Femur (tissue), 1 donor: ENCODE data around the gene TMEM132D.

Experiments
- DNase-seq: peaks from one replicate; pipeline ENCODE4 v3.0.0-alpha.2; 2017

The TMEM132D gene

DNA sequence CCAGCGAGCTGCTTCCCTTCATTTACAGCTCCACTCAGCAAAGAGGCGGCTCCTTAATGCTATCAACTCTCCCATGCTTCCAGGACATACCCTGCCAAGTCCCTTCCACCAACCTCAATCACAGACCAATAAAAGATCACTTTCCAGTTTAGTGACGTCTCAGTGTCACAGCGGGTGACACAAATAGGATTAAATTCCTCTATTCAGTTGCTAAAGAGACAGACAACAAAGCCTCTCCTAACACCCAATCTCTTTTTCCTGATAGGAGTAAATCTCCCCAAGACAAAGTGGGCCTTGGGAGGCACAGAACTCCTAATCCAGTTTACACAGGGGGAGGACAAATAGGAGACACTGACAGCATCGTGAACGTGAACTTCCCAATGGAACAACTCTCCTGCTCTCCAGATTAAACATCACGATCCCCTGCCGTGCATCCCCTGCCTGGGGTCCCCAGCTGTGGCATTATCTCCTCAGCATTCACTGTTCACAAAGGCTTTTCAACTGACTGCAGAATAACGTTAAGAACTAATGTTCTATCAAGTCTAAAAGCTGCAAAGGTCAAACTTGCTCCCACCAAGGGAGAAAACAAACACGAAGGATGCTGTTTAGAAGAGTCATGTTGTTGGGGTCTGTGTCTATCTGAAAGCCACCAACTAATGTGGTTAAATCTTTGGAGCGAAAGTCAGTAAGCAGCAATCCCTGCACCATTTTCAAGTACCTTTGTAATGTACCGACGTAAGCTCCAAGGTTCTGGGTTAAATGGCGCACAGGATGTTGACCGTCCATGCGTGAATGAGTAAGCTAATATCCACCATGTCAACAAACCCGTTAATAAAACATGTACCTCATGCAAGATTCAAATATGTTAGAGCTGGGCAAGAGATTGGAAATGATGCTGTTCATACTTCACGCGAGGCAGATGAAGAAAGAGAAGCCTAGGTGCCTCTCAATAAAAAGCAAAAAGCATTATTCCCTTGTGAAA lies 31.5 kb downstream of the TMEM132D start:
- no peak for DNase-seq

DNA sequence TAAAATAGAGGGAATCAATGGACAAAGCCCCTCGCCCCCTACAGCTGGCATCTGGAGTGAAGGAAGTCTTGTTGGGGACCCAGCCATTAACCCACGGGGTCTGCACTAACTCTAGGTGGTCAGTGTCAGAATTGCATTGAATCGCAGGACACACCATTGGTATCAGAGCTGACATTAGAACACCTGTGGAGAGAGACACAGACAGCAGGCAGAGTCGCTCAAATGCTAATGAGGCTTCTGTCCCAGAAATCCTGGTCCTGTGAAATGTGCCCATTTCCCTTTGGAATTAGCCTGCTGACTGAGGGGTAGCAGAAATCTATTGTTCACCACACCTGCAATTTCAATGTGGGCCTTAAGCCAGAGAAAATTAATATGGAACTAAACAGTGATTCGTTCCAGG lies 33.0 kb downstream of the TMEM132D start:
- no peak for DNase-seq

DNA sequence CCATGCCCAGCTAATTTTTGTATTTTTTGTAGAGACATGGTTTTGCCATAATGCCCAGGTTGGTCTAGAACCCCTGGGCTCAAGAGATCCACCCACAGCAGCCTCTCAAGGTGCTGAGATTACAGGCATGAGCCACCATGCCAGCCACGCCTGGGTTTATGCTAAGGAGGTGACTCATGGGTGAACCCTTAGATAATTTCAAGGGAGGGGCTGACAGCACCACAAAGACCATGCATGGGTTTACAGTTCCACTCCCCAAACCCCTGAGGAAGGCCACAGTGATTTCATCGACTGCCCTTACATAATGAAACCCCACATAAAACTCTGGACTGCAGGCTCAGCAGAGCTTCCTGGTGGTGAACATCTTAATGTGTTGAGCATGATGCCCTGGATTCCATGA lies 33.7 kb downstream of the TMEM132D start:
- DNase-seq: no peak

DNA sequence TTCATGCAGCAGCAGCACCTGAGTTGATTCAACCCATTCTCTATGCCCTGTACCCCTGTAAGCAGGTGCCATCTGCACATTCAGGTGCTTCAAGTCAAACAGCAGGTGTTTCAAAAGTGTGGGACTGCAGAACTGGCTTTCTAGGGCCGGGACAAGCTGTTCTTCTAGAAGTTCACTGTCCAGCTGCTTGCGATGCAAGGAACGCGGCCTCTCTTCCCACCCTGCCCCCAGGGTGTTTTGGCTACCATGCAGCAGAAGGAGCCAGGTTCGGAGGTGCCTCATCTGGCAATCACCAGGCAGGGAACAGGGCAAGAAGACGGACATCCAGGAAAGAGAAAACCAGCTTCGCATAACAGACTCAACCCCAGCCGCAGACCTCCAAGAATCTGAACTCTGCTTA lies 35.2 kb downstream of the TMEM132D start:
- DNase-seq: no peak

DNA sequence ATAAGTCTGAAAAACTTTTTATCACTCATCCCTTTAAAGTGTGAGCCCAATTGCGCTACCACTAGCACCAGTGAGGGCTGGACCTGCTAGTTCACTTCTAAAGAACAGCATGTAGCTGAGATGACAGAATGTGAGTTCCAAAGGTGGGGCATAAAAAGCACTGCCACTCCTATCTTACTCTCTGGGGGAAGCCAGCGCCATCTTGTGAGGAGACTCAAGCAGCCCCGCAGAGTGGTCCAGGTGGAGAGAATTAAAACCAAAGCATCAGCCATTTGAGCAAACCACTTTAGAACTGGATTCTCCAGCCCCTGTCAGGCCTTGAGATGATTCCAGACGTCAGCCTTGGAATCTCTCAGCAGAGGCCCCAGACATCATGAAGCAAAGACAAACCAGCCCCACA lies 39.9 kb downstream of the TMEM132D start:
- DNase-seq: no peak

DNA sequence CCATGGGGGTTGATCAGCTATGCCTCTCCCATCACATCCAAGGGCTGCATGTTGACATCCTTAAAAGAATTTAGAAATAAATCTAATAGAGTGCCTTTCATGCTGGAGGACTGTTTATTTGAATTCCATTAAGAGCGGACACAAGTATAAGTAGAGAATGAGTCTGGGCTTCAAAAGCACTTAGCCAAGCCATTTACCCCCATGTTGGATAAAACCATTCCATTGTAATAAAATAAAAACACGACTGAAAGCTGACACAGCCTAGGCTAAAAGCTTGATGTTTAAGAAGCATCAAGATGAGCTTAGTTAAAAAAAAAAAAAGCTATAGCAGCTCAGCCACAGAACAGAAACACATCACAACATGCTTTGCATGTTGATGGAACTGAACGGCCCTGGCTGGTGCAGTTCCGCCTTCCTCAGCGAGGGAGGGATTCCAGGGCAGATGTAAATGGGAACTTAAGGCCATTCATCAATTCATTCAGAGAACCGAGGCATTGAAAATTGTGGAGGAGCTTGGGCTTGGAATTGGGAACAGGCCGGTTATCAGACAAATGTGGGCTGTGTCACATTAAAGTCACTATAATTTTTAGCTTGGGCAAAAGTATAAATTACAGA lies 41.2 kb downstream of the TMEM132D start:
- DNase-seq: no peak

DNA sequence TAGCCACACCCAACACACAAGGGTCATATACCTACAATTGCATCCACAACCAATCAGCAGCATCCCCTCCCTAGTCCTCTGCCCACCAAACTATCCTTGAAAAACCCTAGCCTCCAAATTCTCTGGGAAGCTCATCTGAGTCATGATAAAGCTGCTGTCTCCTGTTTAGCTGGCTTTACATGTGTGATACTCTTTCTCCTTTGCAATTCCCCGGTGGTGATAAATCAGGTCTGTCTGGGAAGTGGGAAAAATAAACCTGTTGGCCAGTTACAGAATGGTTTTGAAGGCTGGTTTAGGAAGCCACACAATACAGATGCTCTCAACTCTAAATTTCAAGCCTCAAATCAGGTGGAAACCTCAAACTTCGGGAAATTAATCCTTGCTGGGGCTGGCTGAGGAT lies 41.9 kb downstream of the TMEM132D start:
- no peak for DNase-seq

DNA sequence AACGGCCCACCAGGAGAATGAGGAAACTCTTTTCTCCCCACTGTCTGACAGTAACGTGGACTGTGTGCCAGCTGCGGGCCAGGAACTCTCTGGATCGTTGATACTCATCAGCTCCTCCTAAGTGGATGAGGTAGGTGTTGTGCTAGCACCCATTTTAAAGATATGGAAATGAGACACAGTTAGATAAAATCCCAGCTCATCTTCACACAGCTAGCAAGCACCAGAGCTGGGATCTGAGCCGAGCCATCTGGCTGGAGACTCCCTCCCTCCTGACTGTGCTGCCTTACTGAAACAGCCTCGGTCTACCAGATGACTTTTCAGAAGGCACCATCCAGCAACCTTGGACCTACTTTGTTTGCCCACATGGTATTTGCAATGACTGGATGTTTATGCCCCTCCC lies 49.2 kb downstream of the TMEM132D start:
- DNase-seq: no peak

DNA sequence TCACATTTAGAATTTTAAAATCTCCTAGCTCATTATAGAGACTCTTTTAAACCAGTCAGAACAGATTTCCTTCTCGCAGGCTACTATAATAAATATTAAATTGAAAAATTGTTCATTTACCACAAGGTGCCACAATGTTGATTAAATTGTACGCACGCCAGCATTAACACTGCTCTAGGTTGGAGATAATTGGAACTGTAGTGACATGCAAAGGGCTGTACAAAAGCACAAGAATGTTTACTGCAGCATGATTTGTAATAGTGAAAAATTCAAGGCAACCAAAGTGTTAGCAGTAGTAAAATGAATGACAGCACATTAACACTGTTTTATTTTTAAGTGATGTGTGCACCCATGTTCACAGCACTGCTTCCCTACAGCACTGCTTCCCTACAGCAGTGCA lies 52.5 kb downstream of the TMEM132D start:
- no peak for DNase-seq

DNA sequence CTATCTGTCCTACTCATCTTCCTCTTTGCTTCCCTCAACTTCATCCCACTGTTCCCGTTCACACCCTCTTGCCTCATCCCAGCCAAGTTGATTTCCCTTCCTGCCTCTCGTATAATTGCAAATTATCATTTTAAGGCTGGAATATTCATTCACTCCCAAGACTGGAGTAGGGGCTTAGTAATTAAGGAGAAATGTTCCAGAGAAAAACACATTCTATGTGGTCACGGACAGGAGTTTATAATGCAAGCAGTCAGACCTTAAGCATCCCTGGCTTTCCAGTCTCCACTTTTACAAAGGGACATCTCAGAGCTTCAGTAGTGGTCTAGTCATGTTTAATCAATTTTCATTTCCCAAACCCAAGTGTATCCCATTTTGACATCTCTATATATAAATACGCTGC lies 54.9 kb downstream of the TMEM132D start:
- no peak for DNase-seq

DNA sequence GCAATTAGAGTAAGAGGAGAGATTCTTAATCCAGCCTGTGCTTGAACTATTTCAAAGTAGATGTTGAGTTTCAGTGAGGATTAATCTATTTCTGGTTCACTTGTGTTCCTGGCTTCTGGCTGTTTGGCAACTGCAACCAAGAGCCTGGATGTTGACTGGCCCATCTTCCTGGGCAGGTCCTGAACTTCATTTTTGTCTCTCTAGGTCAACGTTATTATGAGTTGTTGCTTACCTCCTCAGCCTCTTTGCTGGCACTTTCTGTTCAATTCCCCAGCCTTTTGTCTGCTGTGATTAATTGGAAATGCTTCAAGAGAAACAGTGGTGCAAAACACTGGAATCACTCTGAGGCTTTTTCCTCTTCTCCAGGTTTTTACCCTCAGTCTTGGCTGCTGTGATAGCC lies 56.8 kb downstream of the TMEM132D start:
- DNase-seq: no peak

DNA sequence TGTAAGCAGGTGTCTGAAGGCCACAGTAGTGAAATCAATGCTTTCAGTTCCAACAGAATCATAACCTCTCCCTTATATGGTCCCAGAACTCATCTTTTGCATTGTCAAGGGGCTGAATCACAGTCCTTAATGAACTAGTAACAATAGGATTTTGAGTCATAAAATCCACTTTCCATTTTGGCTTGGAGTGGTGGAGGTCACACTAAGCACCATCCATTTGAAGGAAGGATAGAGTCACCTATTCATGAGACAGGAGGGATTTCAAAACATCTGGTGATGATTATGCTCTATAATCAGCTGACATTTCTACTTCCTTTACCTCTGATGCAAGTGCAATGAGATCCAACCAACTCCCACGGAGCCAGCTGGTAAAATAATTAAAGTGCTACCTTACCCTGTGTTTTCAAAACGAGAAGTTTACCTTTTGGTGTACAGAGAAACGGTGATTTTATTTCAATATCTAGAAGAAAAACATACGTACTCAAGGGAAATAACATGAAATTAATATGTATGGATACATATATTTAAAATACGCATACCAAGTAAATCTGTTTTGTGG lies 59.1 kb downstream of the TMEM132D start:
- no peak for DNase-seq

DNA sequence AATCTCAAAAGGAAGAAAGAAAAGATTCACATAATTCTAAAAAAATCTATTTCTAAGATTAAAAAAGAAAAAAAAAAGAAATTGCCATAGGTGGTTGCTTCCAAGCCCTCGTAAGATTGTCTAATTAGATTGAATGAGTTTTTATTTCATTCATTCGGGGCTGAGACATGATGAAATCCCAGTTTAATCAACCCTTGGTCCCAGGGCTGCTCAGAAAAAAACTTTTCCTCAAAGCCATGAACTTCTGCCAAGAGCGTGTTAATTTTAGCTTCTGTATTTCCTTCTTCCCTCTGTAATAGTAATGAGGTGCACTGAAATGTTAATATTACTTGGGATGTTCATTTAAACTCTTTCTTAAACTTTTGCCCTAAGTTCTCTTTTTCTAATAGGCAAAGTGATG lies 62.6 kb downstream of the TMEM132D start:
- DNase-seq: no peak

DNA sequence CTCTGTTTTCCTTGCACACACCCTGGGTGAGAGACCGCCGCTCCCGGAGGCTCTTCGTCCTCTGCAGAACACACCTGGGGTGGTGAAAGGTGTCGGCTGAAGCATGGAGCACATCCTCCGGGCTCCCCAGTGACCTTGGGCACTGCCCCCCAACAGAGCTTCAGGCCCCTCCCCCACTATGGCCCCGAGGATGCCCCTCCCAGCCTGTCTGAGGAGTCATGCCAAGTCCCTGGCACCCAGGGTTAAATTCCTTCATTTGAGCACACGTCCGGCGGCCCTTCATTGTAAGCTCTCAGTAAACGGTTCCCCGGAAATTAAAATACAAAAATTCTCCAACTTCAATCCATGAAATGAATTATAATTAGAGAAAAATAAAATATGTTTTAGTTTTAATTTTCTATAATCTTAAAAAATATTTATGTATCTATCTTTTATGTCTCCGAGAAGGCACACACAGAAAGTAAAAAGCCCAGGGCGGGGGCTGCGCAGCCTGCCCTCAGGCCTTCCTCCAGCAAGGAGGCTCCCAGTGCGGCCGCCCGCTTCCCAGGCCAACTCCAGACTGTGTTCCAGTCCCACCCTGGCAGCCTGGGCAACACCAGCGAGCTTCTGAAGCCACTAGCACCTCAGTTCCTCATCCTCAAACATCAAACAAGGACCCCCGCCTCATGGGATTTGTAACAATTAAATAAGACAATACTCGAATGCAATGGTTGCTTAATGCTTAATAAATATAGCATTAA lies 63.5 kb downstream of the TMEM132D start:
- DNase-seq: no peak

DNA sequence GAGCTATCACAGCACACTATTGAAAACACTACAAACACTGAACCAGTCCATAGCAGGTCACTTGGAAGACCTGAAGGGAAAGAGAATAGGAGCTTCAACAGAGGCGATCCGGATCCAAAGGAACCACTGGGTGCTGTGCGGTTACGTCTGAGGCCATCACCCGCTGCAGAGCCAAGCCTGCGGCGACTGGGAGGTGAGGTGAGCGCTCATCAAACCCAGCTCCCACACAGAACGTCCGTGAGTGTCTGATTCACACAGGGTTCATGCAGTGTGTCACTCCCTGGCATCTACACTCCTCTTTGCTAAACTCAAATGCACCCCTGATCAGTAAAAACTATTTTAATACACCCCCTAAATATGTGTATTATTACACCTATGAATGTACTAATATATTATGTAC lies 64.1 kb downstream of the TMEM132D start:
- no peak for DNase-seq

DNA sequence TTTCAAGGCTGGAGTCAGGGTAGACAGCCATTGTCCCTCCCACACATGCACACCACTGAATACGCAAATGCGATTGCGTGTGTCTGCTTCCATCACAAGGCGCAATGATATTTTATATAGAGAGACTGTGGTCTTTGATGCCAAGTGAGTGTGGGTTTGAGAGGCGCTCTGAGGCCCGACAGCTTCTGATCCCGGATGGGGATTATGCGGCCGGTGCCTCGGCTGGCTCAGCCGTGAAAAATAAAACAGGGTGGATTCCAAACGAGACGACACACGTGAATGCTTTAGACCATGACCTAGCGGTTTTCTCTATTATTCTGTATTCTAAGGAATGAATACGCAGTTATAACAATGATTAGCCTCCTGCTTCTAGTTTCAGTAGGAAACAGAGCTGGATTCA lies 72.5 kb downstream of the TMEM132D start:
- no peak for DNase-seq

DNA sequence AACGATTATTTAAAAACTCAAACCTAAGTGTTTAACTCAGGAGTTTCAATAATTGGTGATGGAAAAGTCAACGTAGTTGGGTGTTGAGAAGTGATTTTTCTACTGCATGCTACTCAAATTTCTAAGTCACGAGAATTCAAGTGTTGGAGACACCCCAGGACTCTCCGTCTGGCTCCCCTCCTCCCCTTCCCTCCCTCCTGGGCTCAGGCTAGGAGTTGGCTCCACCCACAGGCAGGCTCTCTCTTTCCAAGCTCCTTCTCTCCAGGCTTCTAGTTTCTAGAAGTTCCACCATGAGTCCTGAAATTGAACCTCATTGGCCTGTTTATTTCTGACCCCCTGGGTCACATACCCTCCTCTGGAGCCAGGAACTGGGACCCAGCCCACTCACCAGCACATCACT lies 73.0 kb downstream of the TMEM132D start:
- DNase-seq: no peak

DNA sequence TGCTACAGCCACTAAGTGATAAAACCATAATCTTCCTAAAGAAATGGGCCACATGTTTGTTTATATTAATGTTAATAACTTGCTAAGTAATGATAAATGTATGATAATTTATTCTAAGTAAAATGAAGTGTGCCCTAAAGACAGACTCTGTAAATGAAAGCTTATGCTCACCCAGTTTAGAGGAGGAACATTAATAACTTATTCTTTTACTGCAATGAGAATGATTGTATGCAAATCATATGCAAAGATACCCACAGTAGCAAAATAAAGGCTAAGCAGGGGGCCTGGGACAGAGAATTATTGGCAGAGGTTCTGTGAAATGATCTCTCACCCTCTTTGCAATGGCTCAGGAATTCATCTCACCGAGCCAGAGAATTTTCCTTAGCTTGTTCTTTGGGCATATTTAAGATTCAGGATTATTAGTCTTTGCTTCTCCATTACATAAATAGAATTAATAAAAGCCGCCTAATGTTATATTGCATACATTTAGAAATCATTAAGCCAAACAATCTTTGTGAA lies 75.9 kb downstream of the TMEM132D start:
- no peak for DNase-seq

DNA sequence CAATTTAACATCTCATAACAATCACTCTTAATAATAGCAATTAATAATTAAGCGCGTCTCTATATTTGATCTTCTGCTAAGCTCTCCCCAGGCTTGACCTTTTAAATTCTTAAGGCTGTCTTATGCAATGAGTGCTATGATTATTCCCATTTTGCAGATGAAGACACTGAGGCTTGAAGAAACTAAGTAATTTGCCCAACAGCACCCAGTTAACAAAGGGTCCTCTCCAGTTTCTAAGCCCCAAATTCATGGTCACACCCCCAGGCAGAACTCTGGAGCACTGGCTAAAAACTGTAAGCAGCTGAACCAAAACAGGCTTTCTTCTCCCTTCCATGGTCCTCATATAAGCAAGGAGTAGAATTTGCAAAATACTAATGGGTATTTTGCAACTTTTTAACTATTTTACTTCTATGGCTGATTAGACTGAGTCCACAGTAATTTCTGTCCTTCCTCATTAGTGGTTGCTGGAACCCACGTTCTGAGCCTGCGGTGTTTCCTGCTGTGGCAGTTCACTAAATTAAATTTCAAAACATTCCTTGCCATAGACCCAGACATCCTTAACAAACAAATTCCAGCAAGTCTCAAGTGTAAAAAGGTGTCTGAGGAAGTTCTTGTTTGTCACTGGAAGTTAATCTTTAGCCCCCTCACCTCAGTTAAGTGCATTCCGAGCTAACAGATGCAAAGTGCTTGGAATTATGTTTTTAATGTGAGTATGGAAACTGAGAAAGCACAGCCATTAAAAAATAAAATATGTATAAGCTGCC lies 76.5 kb downstream of the TMEM132D start:
- DNase-seq: no peak

DNA sequence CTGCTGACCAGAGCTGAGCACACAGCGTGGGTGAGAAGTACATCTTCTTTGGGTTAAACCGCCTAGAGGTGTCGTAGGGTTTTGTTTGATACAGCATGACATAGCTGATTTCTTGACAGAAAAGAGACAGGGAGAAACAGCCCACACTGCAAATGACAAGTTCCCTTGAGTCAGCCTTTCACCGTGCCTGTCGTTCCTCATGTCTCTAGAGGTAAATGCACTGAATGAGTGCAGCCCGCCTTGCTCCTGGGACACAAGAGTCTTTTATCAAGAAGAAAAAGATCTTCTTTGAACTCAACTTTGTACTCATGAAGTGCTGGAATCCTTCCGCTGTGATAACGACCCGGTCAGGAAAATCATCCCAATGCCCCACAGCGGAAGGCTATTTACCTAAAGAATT lies 77.6 kb downstream of the TMEM132D start:
- DNase-seq: no peak

DNA sequence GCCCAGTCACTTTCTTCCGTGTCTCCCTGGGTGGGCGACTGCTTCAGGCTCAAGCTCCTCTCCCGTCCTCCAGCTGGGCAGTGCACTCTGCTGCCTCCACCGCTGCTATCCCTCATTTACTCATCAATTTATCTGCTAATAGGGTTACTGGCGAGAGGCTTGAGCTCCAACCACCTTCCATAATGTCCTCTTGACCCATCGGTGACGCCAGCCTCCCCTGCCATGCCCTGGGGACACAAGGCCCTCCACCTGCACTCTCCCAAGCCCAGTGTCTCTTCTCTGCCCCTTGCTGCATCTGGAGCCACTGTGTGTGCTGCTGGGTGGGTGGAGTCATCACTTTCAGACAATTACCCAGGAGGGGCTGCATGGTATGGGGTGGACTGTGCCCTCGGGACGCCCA lies 78.5 kb downstream of the TMEM132D start:
- no peak for DNase-seq

DNA sequence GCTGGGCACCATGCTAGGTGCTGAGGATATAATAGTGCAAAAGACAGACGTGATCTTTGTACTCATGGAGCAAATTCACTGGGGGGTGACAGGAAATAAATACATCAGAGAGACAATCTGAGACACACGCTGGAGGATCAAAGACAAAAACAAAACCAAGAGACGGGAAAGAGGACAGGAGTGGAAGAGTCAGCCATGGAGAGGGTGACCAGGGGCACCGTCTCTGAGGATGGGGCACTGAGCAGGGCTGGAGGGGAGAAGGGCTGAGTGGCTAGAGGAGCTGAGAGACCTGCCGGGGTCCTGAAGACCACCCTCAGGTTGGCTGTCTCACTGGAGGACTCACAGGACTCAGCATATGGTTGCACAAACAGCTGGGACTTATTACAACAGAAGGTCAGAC lies 81.9 kb downstream of the TMEM132D start:
- DNase-seq: no peak
